NCI-H2227 (cell line): ENCODE measurements around the gene CXXC1.
"Not testable (repeated sequence)": the region's sequence is repeated elsewhere in the genome, so short reads cannot be mapped to it uniquely, and the experiment has no call there.

Experiments used
- DNase-seq: peaks from one replicate; lab custom pipeline; 2025; ENCODE audit not compliant: unreplicated experiment; lab: John Stamatoyannopoulos, UW

The CXXC1 gene

GRCh38 chr18:50298443-50299284 lies 11.2 kb upstream of the CXXC1 start:
- no peak for DNase-seq

GRCh38 chr18:50297621-50298442 lies 10.3 kb upstream of the CXXC1 start:
- peak; percentile 82 for DNase-seq

GRCh38 chr18:50293039-50293438 lies 5.5 kb upstream of the CXXC1 start:
- no peak for DNase-seq

- DNase-seq: no peak
Measured at GRCh38 chr18:50289108-50289443, 1.6 kb upstream of the CXXC1 start.

GRCh38 chr18:50288348-50289107 lies 1.0 kb upstream of the CXXC1 start:
- not testable (repeated sequence) for DNase-seq

- no peak for DNase-seq
Measured at GRCh38 chr18:50287028-50287440, 458 bp downstream of the CXXC1 start.

GRCh38 chr18:50286391-50287027 lies 983 bp downstream of the CXXC1 start:
- peak; percentile 66 for DNase-seq

- DNase-seq: no peak
Measured at GRCh38 chr18:50285631-50286321, 1.7 kb downstream of the CXXC1 start.

GRCh38 chr18:50285071-50285470 lies 2.4 kb downstream of the CXXC1 start:
- no peak for DNase-seq

- no peak for DNase-seq
Measured at GRCh38 chr18:50284255-50284885, 3.1 kb downstream of the CXXC1 start.

GRCh38 chr18:50283469-50284209 lies 3.9 kb downstream of the CXXC1 start:
- DNase-seq: no peak

- no peak for DNase-seq
Measured at GRCh38 chr18:50282521-50283335, 4.8 kb downstream of the CXXC1 start.

GRCh38 chr18:50281972-50282520 lies 5.4 kb downstream of the CXXC1 start:
- no peak for DNase-seq

GRCh38 chr18:50281295-50281971 lies 6.1 kb downstream of the CXXC1 start, which contains the start of gene MBD1:
Gene MBD1 (minus strand): TSS chr18:50281523. CDS start chr18:50279992, 1,531 bp downstream.
- DNase-seq: peak; percentile 99

- no peak for DNase-seq
Measured at GRCh38 chr18:50280707-50281294, 6.7 kb downstream of the CXXC1 start.

- no peak for DNase-seq
Measured at GRCh38 chr18:50279752-50280151, 7.7 kb downstream of the CXXC1 start.

- no peak for DNase-seq
Measured at GRCh38 chr18:50277942-50278341, 9.6 kb downstream of the CXXC1 start.
